Fibroblast of villous mesenchyme (primary cell): Measurements from ENCODE around the gene C10orf95. TPM values are rescaled to one million over a fixed set of nuclear protein-coding genes. Genes with fewer than 3 reads are reported as not detected.

Experiments used
- DNase-seq: peaks from one replicate; pipeline ENCODE4 v3.0.0-alpha.2; 2010; ENCODE audit warnings: low read depth
- H3K4me3 ChIP-seq: 2 replicates; pipeline ENCODE4 v1.5.1; 2011; ENCODE audit warnings: low read depth, mild to moderate bottlenecking, low read length
- CTCF ChIP-seq: IDR thresholded peaks from 2 replicates; pipeline ENCODE4 v1.5.1; 2012; ENCODE audit warnings: low read depth, mild to moderate bottlenecking, low read length; ENCODE audit not compliant: insufficient read depth
- total RNA-seq: library from RNA; depleted of rRNA; stranded (reverse); fragments of >200 nt; gene quantifications from 2 replicates; pipeline ENCODE4 v1.2.3, GENCODE V29; 2012

Gene C10orf95
- total RNA-seq, 1 donor, result not detected

- no peak for TF ChIP-seq CTCF
- H3K4me3 ChIP-seq, result no peak overlapping the region
- DNase-seq, result no peak
Observed at GRCh38 chr10:102491136-102491535, 39.8 kb upstream of the C10orf95 start.

GRCh38 chr10:102485093-102485784 lies 33.9 kb upstream of the C10orf95 start:
- DNase-seq, result no peak
- no peak for TF ChIP-seq CTCF

GRCh38 chr10:102484021-102484420 lies 32.7 kb upstream of the C10orf95 start:
- no peak for TF ChIP-seq CTCF
- H3K4me3 ChIP-seq, result no peak overlapping the region
- no peak for DNase-seq

More at GRCh38 chr10:102485093-102485784, 33.9 kb upstream of the C10orf95 start:
- no peak overlapping the region for H3K4me3 ChIP-seq

GRCh38 chr10:102480396-102480795 lies 29.1 kb upstream of the C10orf95 start:
- TF ChIP-seq CTCF, result no peak
- no peak for DNase-seq
- H3K4me3 ChIP-seq, result no peak overlapping the region

- TF ChIP-seq CTCF, result no peak
- no peak overlapping the region for H3K4me3 ChIP-seq
- no peak for DNase-seq
Observed at GRCh38 chr10:102479651-102480050, 28.3 kb upstream of the C10orf95 start.

- no peak for DNase-seq
- TF ChIP-seq CTCF, result no peak
- H3K4me3 ChIP-seq, result no peak overlapping the region
Observed at GRCh38 chr10:102476466-102477141, 25.3 kb upstream of the C10orf95 start.
